Muscle layer of duodenum (tissue), 2 donors: ENCODE data around the gene RPL4.

Source experiments
- H3K27ac ChIP-seq: one replicate; pipeline ENCODE4 v1.7.0; 2013; ENCODE audit warnings: mild to moderate bottlenecking, low read length
- H3K27me3 ChIP-seq: one replicate; pipeline ENCODE4 v1.7.0; 2013; ENCODE audit warnings: low read depth, mild to moderate bottlenecking, control low read depth, low read length
- H3K36me3 ChIP-seq, 2 donors: one replicate each; pipeline ENCODE4 v1.7.0; 2013; ENCODE audit warnings: low read length in 2 of 2, control low read depth in 1 of 2, mild to moderate bottlenecking in 1 of 2; ENCODE audit not compliant: insufficient read depth in 2 of 2, control insufficient read depth in 1 of 2
- H3K4me1 ChIP-seq, 2 donors: one replicate each; pipeline ENCODE4 v1.7.0; 2013; ENCODE audit warnings: low read length in 2 of 2, mild to moderate bottlenecking in 2 of 2, control low read depth in 1 of 2, moderate library complexity in 1 of 2; ENCODE audit not compliant: insufficient read depth in 2 of 2, control insufficient read depth in 1 of 2
- H3K4me3 ChIP-seq, 2 donors: one replicate each; pipeline ENCODE4 v1.7.0; 2013; ENCODE audit warnings: low read length in 2 of 2, low read depth in 1 of 2, mild to moderate bottlenecking in 1 of 2
- H3K9me3 ChIP-seq, 2 donors: one replicate each; pipeline ENCODE4 v1.7.0; 2013; ENCODE audit warnings: low read length in 2 of 2, control low read depth in 1 of 2, mild to moderate bottlenecking in 1 of 2; ENCODE audit not compliant: control insufficient read depth in 1 of 2
- donor health status: healthy.

The RPL4 gene

DNA sequence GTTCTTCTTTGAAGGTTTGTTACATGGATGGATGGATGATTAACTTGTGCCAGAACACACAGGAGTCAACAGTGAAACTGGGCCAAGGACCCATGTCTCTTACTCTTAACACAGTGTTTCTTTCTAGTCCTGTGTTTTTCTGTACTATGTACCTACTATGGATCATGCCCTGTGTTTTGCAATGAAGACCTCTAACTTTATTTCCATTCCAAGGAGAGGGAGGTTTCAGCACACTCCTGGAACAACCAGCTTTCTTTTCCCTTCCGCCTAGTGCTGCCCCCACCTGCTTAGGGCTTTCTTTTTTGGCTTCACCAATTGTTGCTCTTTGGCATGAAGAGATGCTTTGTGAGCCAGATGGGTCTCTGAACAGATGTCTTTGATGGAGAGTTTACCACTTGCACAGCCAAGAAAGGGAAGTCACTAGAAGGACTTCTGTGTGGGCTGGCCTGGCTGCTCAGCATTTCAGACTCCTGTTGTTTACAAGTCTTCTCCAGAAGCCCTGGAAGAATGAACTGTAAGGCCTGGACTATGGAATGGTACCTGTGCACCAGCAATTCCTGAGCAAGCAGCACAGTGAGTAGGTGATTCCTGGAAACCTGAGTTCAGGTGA is 51.6 kb downstream of the RPL4 start:
- Histone ChIP-seq H3K9me3 (no peaks in the 10 kb centered on the region), H3K4me1 (no peaks in the 10 kb centered on the region), H3K4me3 (no peak overlapping the region), H3K36me3 (peaks cover 0 to 4% of the 10 kb centered on the region in 2 donors), H3K27me3 (no peaks in the 10 kb centered on the region), H3K27ac (no peak overlapping the region)

DNA sequence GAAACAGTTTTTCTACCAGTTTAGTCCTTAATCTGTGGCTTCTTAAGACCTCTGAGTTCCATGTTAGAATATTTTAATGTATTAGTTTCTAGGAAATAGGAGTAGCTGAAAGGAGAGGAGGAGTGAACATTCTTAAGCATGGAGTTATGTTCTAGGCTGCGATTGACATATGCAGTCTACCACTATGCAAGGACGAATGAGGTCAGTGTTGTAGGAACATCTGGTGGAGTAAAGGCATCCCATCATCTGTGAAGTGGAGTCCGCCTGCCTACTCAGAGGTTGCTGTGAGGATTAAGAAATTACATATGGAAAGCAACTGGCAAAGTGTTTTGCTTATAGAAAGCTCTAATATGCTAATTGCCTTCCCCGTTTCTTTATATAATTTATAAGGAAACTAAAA is 52.2 kb downstream of the RPL4 start:
- H3K27me3 ChIP-seq: no peaks in the 10 kb centered on the region
- H3K27ac ChIP-seq: no peak overlapping the region

More for the DNA sequence above, 52.2 kb downstream of the RPL4 start:
- H3K4me3 ChIP-seq: no peak overlapping the region
- H3K36me3 ChIP-seq: peaks cover 0 to 4% of the 10 kb centered on the region in 2 donors
- no peaks in the 10 kb centered on the region for H3K4me1 ChIP-seq
- H3K9me3 ChIP-seq: no peaks in the 10 kb centered on the region
